Fibroblast of skin of scalp (primary cell): ENCODE measurements around the gene USHBP1.
"Not testable (repeated sequence)": the region's sequence is repeated elsewhere in the genome, so short reads cannot be mapped to it uniquely, and the experiment has no call there.

ENCODE experiments used
- DNase-seq: peaks from one replicate; pipeline ENCODE4 v3.0.0-alpha.2; 2013

USHBP1 gene

DNA sequence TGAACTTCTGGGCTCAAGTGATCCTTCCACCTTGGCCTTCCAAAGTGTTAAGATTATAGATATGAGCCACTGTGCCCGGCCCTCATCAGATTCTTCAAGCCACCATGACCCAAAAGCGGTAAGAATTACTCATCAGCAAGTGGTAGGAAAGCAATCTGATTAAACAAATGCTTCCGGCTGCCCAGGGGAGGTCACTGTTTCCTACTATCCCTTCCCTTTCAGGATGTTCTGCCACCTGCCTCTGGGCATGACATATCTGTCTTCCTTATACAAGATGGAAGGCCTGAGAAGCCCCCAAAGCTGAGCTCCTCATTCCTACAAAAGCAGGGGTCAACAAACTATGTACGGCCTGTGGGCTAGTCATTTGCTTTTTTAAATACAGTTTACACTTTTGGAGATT lies 31.7 kb upstream of the USHBP1 start:
- DNase-seq = no peak

- not testable (repeated sequence) for DNase-seq
Observed at GRCh38 chr19:17295551-17295950, 31.0 kb upstream of the USHBP1 start.

DNA sequence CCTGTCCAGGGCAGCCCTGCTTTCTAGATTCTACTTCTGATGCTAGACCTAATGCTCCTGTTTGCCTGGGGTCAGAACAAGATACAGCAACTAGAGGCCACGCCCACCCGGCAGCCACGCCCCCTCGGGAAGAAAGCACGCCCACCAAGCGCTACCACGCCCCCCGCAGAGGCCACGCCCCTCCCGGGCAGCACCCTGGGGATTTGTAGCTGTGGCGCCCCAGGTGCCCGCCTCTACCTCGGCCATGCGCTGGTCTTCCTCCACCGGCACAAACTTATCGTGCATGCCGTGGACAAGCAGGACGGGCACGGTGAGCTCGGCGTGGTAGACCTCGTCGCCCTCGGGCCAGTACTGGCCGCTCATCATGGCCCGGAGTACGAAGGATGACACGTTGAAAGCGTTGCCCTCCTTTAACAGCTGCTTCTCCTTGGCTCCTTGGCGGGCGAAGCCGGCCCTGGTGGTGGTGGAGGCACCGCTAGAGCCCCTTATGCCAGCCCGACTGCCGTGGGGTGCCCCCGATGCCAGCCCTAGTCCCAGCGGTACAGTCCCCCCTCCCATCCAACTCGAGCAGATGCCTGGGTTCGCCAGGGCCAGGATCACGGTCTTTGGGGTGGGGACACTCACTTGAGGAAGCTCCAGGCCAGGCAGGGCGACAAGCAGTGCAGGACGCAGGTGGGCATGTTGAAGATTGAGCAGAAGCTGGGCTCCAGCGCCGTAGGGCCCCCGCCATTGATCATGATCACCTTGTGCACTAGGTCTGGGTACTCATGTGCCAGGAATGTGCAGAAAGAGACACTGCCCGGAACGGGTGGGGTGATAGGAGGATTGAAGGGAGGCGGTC lies 29.7 kb upstream of the USHBP1 start:
- peak; percentile 30 for DNase-seq

DNA sequence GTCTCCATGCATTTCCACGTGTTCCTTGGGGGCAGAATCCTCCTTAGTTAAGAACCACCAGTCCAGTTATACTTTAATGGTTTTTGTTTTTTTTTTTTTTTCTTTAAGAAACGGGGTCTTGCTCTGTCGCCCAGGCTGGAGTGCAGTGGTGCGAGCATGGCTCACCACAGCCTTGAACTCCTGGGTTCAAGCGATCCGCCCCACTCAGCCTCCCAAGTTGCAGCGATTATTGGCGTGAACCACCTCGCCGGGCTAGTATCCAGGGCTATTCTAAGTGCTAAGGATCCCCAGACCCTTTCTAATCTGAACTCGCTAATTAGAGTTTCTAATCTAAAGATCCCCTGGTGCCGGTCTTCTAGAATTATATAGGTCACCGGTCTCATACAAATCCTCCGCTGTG lies 29.1 kb upstream of the USHBP1 start:
- DNase-seq = no peak

DNA sequence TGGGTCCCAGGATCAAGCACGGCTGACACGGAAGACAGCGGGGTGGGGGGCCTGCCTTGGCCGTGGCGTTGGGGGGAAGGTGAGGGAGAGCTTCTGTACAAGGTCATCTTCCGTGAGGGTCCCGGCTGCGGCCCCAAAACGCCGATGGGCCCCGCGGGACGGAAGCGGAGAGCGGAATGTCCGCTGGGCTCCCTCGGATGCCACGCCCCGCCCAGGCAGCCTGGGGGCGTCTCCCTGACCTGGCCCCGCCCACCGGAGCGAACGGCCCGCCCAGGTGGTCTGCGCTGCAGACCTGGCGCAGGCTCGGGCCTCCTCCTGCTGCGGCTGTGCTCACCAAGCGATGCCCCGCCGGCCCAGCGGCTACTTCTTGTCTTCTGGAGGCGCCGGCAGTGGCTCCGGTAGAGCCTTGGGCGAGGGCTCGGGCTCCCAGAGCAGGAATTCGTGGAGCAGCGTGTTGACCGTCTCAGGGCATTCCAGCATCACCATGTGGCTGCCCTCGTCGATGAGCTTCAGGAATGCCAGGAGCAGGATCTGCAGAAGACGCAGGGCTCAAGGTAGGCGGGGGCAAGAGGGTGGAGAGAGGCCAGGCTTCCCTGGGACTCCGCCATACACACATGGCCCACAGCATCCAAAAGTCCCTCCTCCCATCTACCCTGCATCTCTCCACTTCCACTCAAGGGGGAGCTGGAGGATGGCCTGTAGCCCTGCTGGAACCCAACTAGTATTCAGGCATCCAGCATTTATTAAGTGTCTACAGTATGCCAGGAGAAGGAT lies 27.9 kb upstream of the USHBP1 start:
- DNase-seq = peak; percentile 89

GRCh38 chr19:17289489-17289888 lies 24.9 kb upstream of the USHBP1 start:
- peak; percentile 85 for DNase-seq

DNA sequence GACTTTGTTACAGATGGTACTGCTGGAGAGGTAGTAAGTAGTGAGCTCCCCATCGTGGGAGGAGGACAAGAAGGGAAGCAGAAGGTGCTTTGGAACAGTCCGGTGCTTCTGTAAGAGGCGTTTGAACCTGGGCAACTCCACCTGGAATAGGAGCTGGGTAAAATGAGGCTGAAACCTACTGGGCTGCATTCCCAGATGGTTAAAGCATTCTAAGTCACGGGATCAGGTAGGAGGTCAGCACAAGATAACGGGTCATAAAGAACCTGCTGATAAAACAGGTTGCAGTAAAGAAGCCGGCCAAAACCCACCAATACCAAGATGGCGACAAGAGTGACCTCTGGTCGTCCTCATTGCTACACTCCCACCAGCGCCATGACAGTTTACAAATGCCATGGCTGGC lies 22.2 kb upstream of the USHBP1 start:
- no peak for DNase-seq

- no peak for DNase-seq
Observed at GRCh38 chr19:17286263-17286662, 21.7 kb upstream of the USHBP1 start.

DNA sequence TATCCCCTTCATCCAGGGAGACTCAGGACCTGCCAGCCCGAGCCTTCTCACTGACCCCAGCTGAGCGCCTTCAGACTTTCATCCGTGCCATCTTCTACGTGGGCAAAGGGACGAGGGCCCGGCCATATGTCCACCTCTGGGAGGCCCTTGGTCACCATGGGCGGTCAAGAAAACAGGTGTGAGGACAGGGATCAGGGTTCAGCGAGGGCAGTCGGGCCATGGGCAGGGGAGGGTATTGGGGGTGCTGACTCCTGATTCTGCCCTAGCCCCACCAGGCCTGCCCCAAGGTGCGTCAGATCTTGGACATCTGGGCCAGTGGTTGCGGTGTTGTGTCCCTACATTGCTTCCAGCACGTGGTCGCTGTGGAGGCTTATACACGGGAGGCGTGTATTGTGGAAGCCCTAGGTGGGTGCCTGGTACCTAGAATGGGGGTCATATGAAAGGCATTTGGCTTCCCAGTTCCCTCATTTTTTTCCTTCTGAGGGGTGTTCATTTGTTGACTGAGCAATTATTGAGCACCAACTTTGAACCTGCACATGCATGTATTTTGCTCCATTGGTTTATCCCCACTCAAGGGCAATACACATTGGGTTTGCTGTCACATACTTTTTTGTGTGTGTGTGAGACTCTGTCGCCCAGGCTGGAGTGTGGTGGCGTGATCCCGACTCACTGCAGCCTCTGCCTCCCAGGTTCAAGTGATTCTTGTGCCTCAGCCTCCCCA lies 21.0 kb upstream of the USHBP1 start:
- DNase-seq = no peak

DNA sequence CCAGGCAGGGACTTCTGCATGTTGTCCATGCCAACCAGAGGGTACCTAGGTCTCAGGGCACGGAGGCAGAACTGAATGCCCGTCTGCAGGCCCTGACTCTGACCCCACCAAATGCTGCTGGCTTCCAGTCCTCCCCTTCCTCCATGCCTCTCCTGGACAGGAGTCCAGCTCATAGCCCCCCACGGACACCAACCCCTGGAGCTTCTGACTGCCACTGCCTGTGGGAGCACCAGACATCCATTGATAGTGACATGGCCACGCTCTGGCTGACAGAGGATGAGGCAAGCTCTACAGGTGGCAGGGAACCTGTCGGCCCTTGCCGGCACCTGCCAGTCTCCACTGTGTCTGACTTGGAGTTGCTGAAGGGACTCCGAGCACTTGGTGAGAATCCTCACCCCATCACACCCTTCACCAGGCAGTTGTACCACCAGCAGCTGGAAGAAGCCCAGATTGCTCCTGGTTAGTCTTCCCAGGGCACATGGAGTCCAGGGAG lies 19.0 kb upstream of the USHBP1 start:
- no peak for DNase-seq

DNA sequence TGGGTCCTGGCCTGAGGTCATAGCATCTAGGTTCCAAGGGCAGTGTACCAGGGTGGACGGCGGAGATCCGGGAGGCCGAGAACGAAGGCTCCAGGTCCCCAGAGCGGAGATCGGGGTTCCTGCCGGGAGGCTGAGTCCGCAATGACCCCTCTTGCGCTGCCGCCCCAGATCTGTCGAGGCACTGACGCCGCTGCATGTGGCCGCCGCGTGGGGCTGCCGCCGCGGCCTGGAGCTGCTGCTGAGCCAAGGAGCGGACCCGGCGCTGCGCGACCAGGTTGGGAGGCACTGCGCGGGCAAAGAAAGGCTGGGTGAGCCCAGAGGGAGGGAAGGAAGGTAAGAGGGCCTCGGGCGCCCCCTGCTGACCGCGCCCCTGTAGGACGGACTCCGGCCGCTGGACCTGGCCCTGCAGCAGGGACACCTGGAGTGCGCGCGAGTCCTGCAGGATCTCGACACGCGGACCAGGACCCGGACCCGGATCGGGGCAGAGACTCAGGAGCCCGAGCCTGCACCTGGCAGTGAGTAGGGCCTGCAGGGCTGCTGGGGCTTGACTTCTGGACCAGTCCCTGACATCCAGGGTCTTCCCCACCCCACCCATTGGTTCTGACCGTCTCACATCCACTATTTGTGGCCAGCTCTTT lies 18.1 kb upstream of the USHBP1 start:
- DNase-seq = peak; percentile 74

DNA sequence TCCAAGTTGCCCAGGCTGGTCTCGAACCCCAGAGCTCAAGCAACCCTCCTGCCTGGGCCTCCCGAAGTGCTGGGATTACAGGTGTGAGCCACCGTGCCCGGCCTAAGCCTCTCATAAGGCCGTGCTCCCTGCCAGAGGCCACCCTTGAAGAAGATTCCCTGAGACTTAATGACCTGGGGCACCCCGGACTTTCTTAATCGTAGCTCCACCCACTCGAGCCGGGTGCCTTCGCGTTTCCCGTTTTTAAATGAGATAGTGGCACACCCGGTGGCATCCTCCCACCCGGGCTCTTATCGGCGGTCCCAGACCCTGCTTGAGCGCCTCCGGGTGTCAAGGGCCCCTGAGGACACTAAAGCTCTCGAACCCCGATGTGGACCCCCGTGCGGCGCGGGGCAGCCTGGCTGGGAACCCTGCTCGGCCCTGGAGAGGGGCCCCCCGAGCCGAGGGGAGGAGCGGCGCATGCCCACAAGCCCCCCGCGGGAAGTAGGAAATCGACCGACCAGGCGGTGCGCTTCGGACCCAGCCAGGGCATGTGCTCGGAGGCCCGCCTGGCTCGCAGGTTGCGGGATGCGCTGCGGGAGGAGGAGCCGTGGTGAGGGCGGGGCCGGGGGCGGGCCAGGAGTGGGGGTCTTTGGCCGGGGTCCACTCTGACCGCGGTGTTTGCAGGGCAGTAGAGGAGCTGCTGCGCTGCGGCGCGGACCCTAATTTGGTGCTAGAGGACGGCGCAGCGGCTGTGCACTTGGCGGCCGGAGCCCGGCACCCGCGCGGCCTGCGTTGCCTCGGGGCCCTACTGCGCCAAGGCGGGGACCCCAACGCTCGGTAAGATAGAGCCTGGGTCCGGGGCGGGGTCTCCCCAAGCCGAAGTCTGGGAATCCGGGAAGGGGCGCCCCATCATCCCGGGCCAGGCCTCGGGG lies 17.1 kb upstream of the USHBP1 start, which contains the start of gene ANKLE1:
Gene ANKLE1 (plus strand): TSS at position 511 of the 914 bp plus-strand sequence. CDS start 20 bp downstream, at position 531.
- DNase-seq = no peak

DNA sequence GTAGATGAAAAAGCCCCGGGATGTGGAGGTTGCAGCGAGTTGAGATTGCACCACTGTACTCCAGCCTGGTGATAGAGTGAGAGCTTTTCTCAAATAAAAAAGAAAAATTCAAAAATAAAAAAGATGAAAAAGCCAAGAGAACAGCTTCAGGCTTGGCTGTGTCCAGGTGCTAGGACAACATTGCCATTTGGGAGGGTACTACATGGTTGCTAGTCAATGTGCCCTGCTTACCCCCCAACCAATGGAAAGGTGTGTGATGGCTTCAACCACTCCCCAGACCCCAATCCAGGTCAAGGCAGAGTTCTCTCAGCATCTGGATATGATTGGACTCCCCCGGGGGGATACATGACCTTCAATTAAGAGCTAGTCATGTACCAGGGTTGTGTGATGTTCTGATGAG lies 14.9 kb upstream of the USHBP1 start:
- DNase-seq = no peak

DNA sequence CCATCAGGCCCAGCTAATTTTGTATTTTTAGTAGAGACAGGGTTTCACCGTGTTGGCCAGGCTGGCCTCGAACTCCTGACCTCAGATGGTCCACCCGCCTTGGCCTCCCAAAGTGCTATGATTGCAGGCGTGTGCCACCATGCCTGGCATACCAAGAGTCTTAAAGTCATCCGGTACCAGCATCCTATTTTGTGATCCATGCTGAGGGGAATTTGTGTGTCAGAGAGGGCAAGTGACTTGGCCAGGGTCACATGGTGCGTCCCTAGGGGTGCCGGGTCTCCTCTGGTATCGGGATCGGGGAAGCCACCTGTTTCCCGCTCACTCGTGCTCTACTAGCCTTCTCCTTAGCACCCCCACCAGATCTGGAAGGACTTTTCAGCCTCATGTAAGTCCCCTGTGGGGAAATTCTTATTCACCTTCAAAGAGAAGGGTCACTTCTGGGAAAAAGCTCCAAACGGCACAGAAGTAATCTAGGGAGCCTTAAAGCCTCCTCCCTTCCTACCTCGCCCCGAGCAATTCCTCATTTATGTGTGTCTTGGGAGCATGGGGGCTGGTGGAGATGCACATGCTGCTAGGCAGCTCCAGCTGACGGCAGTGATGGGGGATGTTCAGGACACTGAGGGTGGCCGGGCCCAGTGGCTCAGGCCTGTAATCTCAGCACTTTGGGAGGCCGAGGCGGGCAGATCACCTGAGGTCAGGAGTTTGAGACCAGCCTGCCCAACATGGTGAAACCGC lies 11.1 kb upstream of the USHBP1 start:
- DNase-seq = no peak

DNA sequence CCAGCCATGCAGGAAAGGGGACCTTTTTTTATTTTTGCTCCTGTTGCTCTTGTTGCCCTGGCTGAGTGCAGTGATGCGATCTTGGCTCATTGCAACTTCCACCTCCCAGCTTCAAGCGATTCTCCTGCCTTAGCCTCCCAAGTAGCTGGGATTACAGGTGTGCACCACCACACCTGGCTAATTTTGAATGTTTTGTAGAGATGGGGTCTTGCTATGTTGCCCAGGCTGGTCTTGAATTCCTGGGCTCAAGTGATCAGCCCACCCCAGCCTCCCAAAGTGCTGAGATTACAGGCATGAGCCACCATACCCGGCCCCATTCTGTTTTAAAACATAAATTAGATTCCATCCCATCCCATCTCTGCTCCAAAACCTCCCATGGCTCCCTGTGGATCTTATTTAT lies 10.3 kb upstream of the USHBP1 start:
- not testable (repeated sequence) for DNase-seq

GRCh38 chr19:17268754-17269153 lies 4.2 kb upstream of the USHBP1 start:
- no peak for DNase-seq

DNA sequence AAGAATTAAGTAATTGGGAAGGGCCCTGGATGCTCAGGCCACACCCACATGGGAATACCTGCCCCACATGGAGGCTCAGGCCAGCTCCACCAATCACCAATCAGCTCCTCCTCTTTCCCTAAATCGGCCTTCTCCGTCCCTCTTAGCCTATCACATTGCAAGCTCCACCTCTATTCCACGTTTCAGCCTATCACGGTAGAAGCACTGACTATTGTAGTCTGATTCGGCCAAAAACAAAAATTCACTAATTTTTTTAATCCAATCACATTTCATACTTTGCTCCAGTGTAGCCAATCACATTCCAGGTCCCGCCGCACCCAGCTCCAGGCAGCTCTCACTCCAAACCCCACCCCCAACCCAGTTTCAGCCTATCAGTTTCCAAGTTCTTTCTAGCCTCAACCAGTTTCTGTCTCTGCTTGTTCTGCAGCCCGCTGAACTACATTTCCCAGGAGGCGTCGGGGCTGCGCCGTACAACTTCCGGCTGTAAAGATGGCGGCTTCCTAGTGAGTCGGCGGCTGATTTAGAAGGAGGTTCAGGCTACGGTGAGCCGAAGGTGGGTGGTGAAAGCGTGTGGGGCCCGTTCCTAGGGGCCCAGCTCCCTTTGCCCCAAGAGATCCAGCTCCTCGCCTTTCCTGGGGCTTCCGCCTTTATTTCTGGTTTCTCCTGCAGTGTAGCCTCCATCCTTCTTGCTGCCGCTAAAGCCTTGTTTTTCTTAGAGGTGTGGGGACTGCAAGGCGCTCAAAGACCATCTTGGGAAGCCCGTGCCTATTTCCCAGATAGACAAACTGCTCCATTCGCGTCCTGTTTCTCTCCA lies 2.6 kb upstream of the USHBP1 start, which contains the start of gene BABAM1:
Gene BABAM1 (plus strand): TSS at position 469 of the 814 bp plus-strand sequence. CDS start 1,364 bp downstream, outside the sequence.
- DNase-seq = peak; percentile 99

DNA sequence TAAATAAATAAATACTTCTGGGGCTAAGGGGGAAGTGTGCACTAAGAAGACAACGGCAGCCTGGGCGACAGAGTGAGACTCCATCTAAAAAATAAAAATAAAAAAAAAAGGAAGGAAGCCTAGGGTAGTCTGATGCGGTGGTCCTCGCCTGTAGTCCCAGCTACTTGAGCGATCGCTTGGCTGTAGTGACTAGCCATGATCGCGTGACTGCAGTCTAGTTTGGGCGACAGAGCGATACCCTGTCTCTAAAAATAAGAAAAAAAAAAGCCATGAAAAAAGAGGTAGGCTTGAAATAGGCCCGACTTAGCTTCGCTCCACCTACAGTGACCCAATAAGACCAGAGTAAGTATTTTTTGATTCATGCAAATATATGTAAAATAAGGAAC lies 2.0 kb upstream of the USHBP1 start:
- DNase-seq = no peak

- DNase-seq = no peak
Observed at GRCh38 chr19:17266026-17266425, 1.5 kb upstream of the USHBP1 start.
